SK-N-SH treated with all-trans-retinoic acid at 6 μM for 48 hours (cell line): ENCODE measurements around the gene CCDC88B.

ENCODE experiments used
- ATAC-seq: fragments of 200-7000 bp; cut with Tn5 transposase; 3 replicates; pipeline ENCODE4 v1.9.1; 2020; ENCODE audit warnings: mild to moderate bottlenecking, moderate library complexity
- ARNTL ChIP-seq: fragments of 450-650 bp; formaldehyde crosslinking; IDR thresholded peaks from 2 replicates; pipeline ENCODE4 v1.5.0; 2020; ENCODE audit warnings: low read depth, mild to moderate bottlenecking, moderate library complexity, borderline replicate concordance
- BACH2 ChIP-seq: fragments of 250-450 bp; sonication (Bioruptor Pico); IDR thresholded peaks from 2 replicates; pipeline ENCODE4 v1.9.0; 2021; ENCODE audit warnings: mild to moderate bottlenecking, borderline replicate concordance
- CSDC2 ChIP-seq: fragments of 250-450 bp; sonication (Bioruptor Pico); IDR thresholded peaks from 2 replicates; pipeline ENCODE4 v1.5.0; 2020; ENCODE audit warnings: mild to moderate bottlenecking, moderate library complexity
- ESRRG ChIP-seq: fragments of 250-450 bp; sonication (Bioruptor Pico); IDR thresholded peaks from 2 replicates; pipeline ENCODE4 v1.6.1; 2021; ENCODE audit warnings: mild to moderate bottlenecking
- GLIS3 ChIP-seq: fragments of 250-450 bp; sonication (Bioruptor Pico); IDR thresholded peaks from 2 replicates; pipeline ENCODE4 v1.5.0; 2020; ENCODE audit warnings: mild to moderate bottlenecking, moderate library complexity
- ISL1 ChIP-seq: fragments of 250-450 bp; sonication (Bioruptor Pico); IDR thresholded peaks from 2 replicates; pipeline ENCODE4 v2.1.2; 2022; ENCODE audit warnings: mild to moderate bottlenecking, moderate library complexity
- OSR1 ChIP-seq: fragments of 250-450 bp; sonication (Bioruptor Pico); IDR thresholded peaks from 2 replicates; pipeline ENCODE4 v1.8.0; 2022; ENCODE audit warnings: moderate library complexity, mild to moderate bottlenecking, inconsistent platforms
- PATZ1 ChIP-seq: fragments of 250-450 bp; sonication (Bioruptor Pico); IDR thresholded peaks from 2 replicates; pipeline ENCODE4 v1.8.0; 2020; ENCODE audit warnings: mild to moderate bottlenecking, moderate library complexity, borderline replicate concordance
- POU6F1 ChIP-seq: fragments of 250-450 bp; sonication (Bioruptor Pico); IDR thresholded peaks from 2 replicates; pipeline ENCODE4 v1.8.0; 2021; ENCODE audit warnings: low read depth, mild to moderate bottlenecking, moderate library complexity, borderline replicate concordance
- PPARA ChIP-seq: fragments of 250-450 bp; sonication (Bioruptor Pico); IDR thresholded peaks from 2 replicates; pipeline ENCODE4 v1.5.0; 2020; ENCODE audit warnings: mild to moderate bottlenecking, borderline replicate concordance
- RARB ChIP-seq: fragments of 250-450 bp; sonication (Bioruptor Pico); IDR thresholded peaks from 2 replicates; pipeline ENCODE4 v1.8.0; 2021; ENCODE audit warnings: mild to moderate bottlenecking, moderate library complexity
- SNAI2 ChIP-seq: fragments of 250-450 bp; sonication (Bioruptor Pico); IDR thresholded peaks from 2 replicates; pipeline ENCODE4 v1.5.0; 2020; ENCODE audit warnings: mild to moderate bottlenecking, moderate library complexity
- TCF4 ChIP-seq: fragments of 250-450 bp; sonication (Bioruptor Pico); IDR thresholded peaks from 2 replicates; pipeline ENCODE4 v1.8.0; 2021; ENCODE audit warnings: mild to moderate bottlenecking, moderate library complexity, borderline replicate concordance
- TOX ChIP-seq: fragments of 250-450 bp; sonication (Bioruptor Pico); IDR thresholded peaks from 2 replicates; pipeline ENCODE4 v1.8.0; 2021; ENCODE audit warnings: mild to moderate bottlenecking, moderate library complexity, borderline replicate concordance
- TSHZ2 ChIP-seq: fragments of 250-450 bp; sonication (Bioruptor Pico); IDR thresholded peaks from 2 replicates; pipeline ENCODE4 v1.5.0; 2020; ENCODE audit warnings: mild to moderate bottlenecking, moderate library complexity
- ZFP3 ChIP-seq: fragments of 250-450 bp; sonication (Bioruptor Pico); IDR thresholded peaks from 2 replicates; pipeline ENCODE4 v1.5.0; 2020; ENCODE audit warnings: mild to moderate bottlenecking, moderate library complexity
- ZFP30 ChIP-seq: fragments of 450-650 bp; formaldehyde crosslinking; IDR thresholded peaks from 2 replicates; pipeline ENCODE4 v1.5.0; 2022; ENCODE audit warnings: mild to moderate bottlenecking, moderate library complexity
- ZNF565 ChIP-seq: fragments of 450-650 bp; formaldehyde crosslinking; conservative IDR thresholded peaks from 2 replicates; pipeline ENCODE4 v1.5.0; 2020; ENCODE audit warnings: low read depth, mild to moderate bottlenecking, moderate library complexity
- ZNF70 ChIP-seq: fragments of 450-650 bp; formaldehyde crosslinking; IDR thresholded peaks from 2 replicates; pipeline ENCODE4 v1.5.0; 2020; ENCODE audit warnings: mild to moderate bottlenecking, moderate library complexity
- ZNF8 ChIP-seq: fragments of 450-650 bp; formaldehyde crosslinking; IDR thresholded peaks from 2 replicates; pipeline ENCODE4 v1.5.0; 2020; ENCODE audit warnings: mild to moderate bottlenecking, moderate library complexity
- TF ChIP-seq, protein P1 (sequence below): fragments of 250-450 bp; sonication (Bioruptor Pico); IDR thresholded peaks from 2 replicates; pipeline ENCODE4 v1.5.1; 2021; ENCODE audit warnings: mild to moderate bottlenecking, moderate library complexity

CCDC88B gene

GRCh38 chr11:64291752-64292459 lies 48.1 kb upstream of the CCDC88B start:
- TF ChIP-seq ARNTL (no peak), OSR1 (CRISPR knock-in tag) (no peak), ZNF70 (CRISPR knock-in tag) (no peak), PPARA (CRISPR knock-in tag) (no peak), POU6F1 (CRISPR knock-in tag) (no peak)
- ATAC-seq, result peak; percentile 10; the same call in 2 of the 3 replicates

DNA sequence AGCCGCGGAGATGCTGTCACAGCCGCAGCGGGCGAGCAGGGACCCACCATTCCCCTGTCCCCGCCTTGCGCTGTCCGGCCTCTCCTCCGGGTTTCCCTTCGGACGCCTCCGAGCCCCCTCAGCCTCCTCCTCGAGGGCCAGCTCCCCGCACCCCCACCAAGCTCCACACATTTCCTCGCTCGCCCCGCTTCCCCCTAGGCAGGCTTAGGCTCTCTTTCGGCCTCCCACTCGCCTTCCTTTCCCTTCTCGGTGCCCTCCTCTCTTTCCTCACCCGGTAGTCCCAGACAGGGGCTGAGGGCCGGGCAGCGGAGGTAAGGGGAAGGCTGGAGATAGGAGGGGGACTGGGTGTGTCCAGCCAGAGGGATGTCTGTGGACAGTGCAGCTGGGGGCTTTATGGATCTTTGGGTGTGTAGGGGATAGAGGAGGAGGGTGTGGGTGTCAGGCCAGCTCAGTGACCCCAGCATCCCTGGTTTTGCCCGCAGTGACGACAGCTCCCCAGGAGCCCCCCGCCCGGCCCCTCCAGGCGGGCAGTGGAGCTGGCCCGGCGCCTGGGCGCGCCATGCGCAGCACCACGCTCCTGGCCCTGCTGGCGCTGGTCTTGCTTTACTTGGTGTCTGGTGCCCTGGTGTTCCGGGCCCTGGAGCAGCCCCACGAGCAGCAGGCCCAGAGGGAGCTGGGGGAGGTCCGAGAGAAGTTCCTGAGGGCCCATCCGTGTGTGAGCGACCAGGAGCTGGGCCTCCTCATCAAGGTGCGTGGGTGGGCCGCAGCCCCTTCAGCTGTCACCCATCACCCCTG lies 47.3 kb upstream of the CCDC88B start:
- ATAC-seq, result no peak

More for the DNA sequence above, 47.3 kb upstream of the CCDC88B start:
- no peak for TF ChIP-seq GLIS3 (CRISPR knock-in tag)
- TF ChIP-seq ZFP30 (CRISPR knock-in tag), result no peak
- no peak for TF ChIP-seq RARB (CRISPR knock-in tag)
- TF ChIP-seq POU6F1 (CRISPR knock-in tag), result no peak
- TF ChIP-seq, protein P1, sequence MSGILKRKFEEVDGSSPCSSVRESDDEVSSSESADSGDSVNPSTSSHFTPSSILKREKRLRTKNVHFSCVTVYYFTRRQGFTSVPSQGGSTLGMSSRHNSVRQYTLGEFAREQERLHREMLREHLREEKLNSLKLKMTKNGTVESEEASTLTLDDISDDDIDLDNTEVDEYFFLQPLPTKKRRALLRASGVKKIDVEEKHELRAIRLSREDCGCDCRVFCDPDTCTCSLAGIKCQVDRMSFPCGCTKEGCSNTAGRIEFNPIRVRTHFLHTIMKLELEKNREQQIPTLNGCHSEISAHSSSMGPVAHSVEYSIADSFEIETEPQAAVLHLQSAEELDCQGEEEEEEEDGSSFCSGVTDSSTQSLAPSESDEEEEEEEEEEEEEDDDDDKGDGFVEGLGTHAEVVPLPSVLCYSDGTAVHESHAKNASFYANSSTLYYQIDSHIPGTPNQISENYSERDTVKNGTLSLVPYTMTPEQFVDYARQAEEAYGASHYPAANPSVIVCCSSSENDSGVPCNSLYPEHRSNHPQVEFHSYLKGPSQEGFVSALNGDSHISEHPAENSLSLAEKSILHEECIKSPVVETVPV (CRISPR knock-in tag), result no peak
- TF ChIP-seq ESRRG (CRISPR knock-in tag), result no peak
- TF ChIP-seq TCF4 (CRISPR knock-in tag), result no peak
- no peak for TF ChIP-seq TSHZ2 (CRISPR knock-in tag)
- TF ChIP-seq BACH2 (CRISPR knock-in tag), result no peak
- no peak for TF ChIP-seq CSDC2 (CRISPR knock-in tag)
- no peak for TF ChIP-seq ZNF8
- no peak for TF ChIP-seq ISL1 (CRISPR knock-in tag)
- TF ChIP-seq PPARA (CRISPR knock-in tag), result no peak
- TF ChIP-seq TOX (CRISPR knock-in tag), result no peak
- TF ChIP-seq ARNTL, result no peak
- no peak for TF ChIP-seq PATZ1 (CRISPR knock-in tag)
- TF ChIP-seq ZNF565, result no peak
- no peak for TF ChIP-seq OSR1 (CRISPR knock-in tag)
- TF ChIP-seq SNAI2, result no peak
- no peak for TF ChIP-seq ZFP3 (CRISPR knock-in tag)
